ENCODE measurements around the gene SIRT6. TPM values are rescaled to one million over a fixed set of nuclear protein-coding genes. Genes with fewer than 3 reads are reported as not detected.
A peak's percentile ranks its signal among the peaks of the same experiment; 100 is the strongest.
"Not testable (repeated sequence)": the region's sequence is repeated elsewhere in the genome, so short reads cannot be mapped to it uniquely, and the experiment has no call there.

The SIRT6 gene
- total and polyA plus RNA-seq, 2 of the 4 experiments (the other 2 are of a cell fraction) = 3.9 to 25.3 TPM

DNA sequence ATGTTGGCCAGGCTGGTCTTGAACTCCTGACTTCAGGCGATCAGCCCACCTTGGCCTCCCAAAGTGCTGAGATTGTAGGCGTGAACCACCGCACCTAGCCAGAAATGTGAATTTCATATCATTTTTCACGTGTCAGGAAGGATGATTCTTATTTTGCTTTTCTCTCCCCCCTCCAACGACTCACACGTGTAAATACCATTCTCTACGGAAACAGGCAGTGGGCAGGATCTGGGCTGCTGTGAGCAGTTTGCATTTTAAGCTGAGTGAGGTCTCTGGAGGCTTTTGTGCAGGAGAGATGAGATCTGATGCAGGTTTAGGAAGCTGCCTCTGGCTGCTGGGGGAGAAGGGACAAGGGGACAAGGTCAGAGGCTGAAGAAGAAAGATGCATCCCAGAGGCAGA lies 12.0 kb upstream of the SIRT6 start:
- H3K14ac ChIP-seq (replicated peaks; ENCODE audit: low read depth, low read length) = no peak overlapping the region
- H3K18ac ChIP-seq (ENCODE audit: low read depth, low read length) = no peak overlapping the region
- H2BK5ac ChIP-seq (ENCODE audit: low read depth, low read length, poor library complexity, severe bottlenecking) = no peak overlapping the region
- H2BK20ac ChIP-seq (ENCODE audit: low read depth, low read length) = no peak overlapping the region
- H3K79me1 ChIP-seq (ENCODE audit: low read depth in 1 of 2, low read length in 2 of 2) = no peaks in the 10 kb centered on the region
- H4K20me1 ChIP-seq (ENCODE audit: insufficient read depth, low read length) = no peaks in the 10 kb centered on the region; the same call in 1 of the 2 replicates
- no peaks in the 10 kb centered on the region for H3K36me3 ChIP-seq (ENCODE audit: control insufficient read depth, insufficient read depth, low read length)
- no peaks in the 10 kb centered on the region for H3K9me3 ChIP-seq (ENCODE audit: control insufficient read depth, insufficient read depth, low read length)
- dilution Hi-C loops (cut with HindIII; ENCODE audit: low sequenced_read_pairs, unreplicated experiment) (no loop called here), in situ Hi-C loops (cut with MboI; ENCODE audit: low sequenced_read_pairs) (no loop called here), intact Hi-C loops (cut with micrococcal nuclease) (no loop called here)
- H3K27me3 ChIP-seq (ENCODE audit: control insufficient read depth, insufficient read depth, low read length) = peaks cover 38% of the 10 kb centered on the region
- H4K5ac ChIP-seq (ENCODE audit: low read depth, low read length) = no peak overlapping the region
- no peak overlapping the region for H2AFZ ChIP-seq (replicated peaks; ENCODE audit: low read length, poor library complexity)
- no peak overlapping the region for H4K91ac ChIP-seq (ENCODE audit: insufficient read depth, low read depth, low read length)
- POLR2A ChIA-PET (ENCODE audit: unreplicated experiment) = no interaction called here
- H2BK15ac ChIP-seq (ENCODE audit: low read depth, low read length) = no peak overlapping the region
- no peak overlapping the region for H3K4me2 ChIP-seq (ENCODE audit: low read depth, low read length)
- H3K4me3 ChIP-seq (ENCODE audit: insufficient read depth, low read depth, low read length) = no peak overlapping the region
- H3K4ac ChIP-seq (ENCODE audit: low read depth, low read length) = no peak overlapping the region
- no peak overlapping the region for H3K9ac ChIP-seq (ENCODE audit: low read depth, low read length)
- CTCF ChIA-PET = no interaction called here
- no peaks in the 10 kb centered on the region for H3K4me1 ChIP-seq (ENCODE audit: control insufficient read depth, insufficient read depth, low read length)
- H2AK5ac ChIP-seq (ENCODE audit: low read depth, low read length) = no peak overlapping the region
- TF ChIP-seq MAFK (IDR thresholded peaks at IDR 0.05; ENCODE audit: low read depth, low read length) (no peak), CEBPB (IDR thresholded peaks at IDR 0.05; ENCODE audit: low read depth, low read length) (no peak), CHD1 (IDR thresholded peaks at IDR 0.05; ENCODE audit: low read depth, low read length) (no peak)
- TF ChIP-seq, protein P1, sequence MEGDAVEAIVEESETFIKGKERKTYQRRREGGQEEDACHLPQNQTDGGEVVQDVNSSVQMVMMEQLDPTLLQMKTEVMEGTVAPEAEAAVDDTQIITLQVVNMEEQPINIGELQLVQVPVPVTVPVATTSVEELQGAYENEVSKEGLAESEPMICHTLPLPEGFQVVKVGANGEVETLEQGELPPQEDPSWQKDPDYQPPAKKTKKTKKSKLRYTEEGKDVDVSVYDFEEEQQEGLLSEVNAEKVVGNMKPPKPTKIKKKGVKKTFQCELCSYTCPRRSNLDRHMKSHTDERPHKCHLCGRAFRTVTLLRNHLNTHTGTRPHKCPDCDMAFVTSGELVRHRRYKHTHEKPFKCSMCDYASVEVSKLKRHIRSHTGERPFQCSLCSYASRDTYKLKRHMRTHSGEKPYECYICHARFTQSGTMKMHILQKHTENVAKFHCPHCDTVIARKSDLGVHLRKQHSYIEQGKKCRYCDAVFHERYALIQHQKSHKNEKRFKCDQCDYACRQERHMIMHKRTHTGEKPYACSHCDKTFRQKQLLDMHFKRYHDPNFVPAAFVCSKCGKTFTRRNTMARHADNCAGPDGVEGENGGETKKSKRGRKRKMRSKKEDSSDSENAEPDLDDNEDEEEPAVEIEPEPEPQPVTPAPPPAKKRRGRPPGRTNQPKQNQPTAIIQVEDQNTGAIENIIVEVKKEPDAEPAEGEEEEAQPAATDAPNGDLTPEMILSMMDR (conservative IDR thresholded peaks at IDR 0.05; ENCODE audit: low read depth, low read length) = no peak
- no peak for ATAC-seq (ENCODE audit: low read depth)
- no peaks in the 10 kb centered on the region for H3K9me1 ChIP-seq (ENCODE audit: insufficient read depth, low read length)
- H3K27ac ChIP-seq (ENCODE audit: insufficient read depth, low read length) = no peak overlapping the region
- H3K23ac ChIP-seq (ENCODE audit: low read depth, low read length) = no peak overlapping the region
- H3K56ac ChIP-seq (ENCODE audit: extremely low read depth, insufficient read depth, low read length) = no peak overlapping the region
- BruUV-seq (replicated peaks) = no TSS peak
- no peak overlapping the region for H4K8ac ChIP-seq (ENCODE audit: low read depth in 2 of 2, low read length in 2 of 2)
- peak overlapping the region; percentile 70 for H2AK9ac ChIP-seq (replicated peaks; ENCODE audit: low read depth, low read length, poor library complexity)
- DNase-seq = no peak
- no CpG with 5 or more reads among the region's 7 CpGs for WGBS, 2 experiments (ENCODE audit: extremely low coverage in 2 of 2, insufficient read length in 1 of 2)
- no peak overlapping the region for H2BK120ac ChIP-seq (ENCODE audit: low read depth, low read length)

DNA sequence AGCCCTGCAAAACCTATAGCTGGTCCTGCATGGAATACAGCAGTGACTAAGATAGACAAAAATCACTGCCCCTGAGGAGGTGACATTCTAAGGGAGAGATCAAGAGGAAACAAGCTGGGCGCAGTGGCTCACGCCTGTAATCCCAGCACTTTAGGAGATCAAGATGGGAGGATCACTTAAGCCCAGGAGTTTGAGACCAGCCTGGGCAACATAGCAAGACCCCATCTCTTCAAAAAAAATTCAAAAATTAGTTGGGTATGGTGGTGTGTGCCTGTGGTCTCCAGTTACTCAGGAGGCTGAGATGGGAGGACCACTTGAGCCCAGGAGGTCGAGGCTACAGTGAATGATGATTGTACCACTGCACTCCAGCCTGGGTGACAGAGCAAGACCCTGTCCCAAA lies 10.2 kb upstream of the SIRT6 start:
- in situ Hi-C loops (cut with MboI; ENCODE audit: low sequenced_read_pairs); H3K4me2 ChIP-seq (ENCODE audit: low read depth, low read length); H4K5ac ChIP-seq (ENCODE audit: low read depth, low read length); H2BK5ac ChIP-seq (ENCODE audit: low read depth, low read length, poor library complexity, severe bottlenecking); H3K9ac ChIP-seq (ENCODE audit: low read depth, low read length); H3K56ac ChIP-seq (ENCODE audit: extremely low read depth, insufficient read depth, low read length); H3K36me3 ChIP-seq (ENCODE audit: control insufficient read depth, insufficient read depth, low read length); H2BK15ac ChIP-seq (ENCODE audit: low read depth, low read length); CTCF ChIA-PET; H3K9me1 ChIP-seq (ENCODE audit: insufficient read depth, low read length); DNase-seq; H3K79me1 ChIP-seq (ENCODE audit: low read depth in 1 of 2, low read length in 2 of 2); POLR2A ChIA-PET (ENCODE audit: unreplicated experiment); H3K14ac ChIP-seq (replicated peaks; ENCODE audit: low read depth, low read length); H2AFZ ChIP-seq (replicated peaks; ENCODE audit: low read length, poor library complexity); H3K23ac ChIP-seq (ENCODE audit: low read depth, low read length); H2AK9ac ChIP-seq (replicated peaks; ENCODE audit: low read depth, low read length, poor library complexity); H3K4me3 ChIP-seq (ENCODE audit: insufficient read depth, low read depth, low read length); H3K27ac ChIP-seq (ENCODE audit: insufficient read depth, low read length); H4K20me1 ChIP-seq (ENCODE audit: insufficient read depth, low read length); H3K4me1 ChIP-seq (ENCODE audit: control insufficient read depth, insufficient read depth, low read length); H3K4ac ChIP-seq (ENCODE audit: low read depth, low read length); dilution Hi-C loops (cut with HindIII; ENCODE audit: low sequenced_read_pairs, unreplicated experiment); BruUV-seq (replicated peaks); H2BK20ac ChIP-seq (ENCODE audit: low read depth, low read length); ATAC-seq (ENCODE audit: low read depth); H4K91ac ChIP-seq (ENCODE audit: insufficient read depth, low read depth, low read length); H3K9me3 ChIP-seq (ENCODE audit: control insufficient read depth, insufficient read depth, low read length); H2AK5ac ChIP-seq (ENCODE audit: low read depth, low read length); H4K8ac ChIP-seq (ENCODE audit: low read depth in 2 of 2, low read length in 2 of 2); H2BK120ac ChIP-seq (ENCODE audit: low read depth, low read length); intact Hi-C loops (cut with micrococcal nuclease); H3K18ac ChIP-seq (ENCODE audit: low read depth, low read length): not testable (repeated sequence)
- WGBS, 2 experiments (ENCODE audit: extremely low coverage in 2 of 2, insufficient read length in 1 of 2) = no CpG with 5 or more reads among the region's 3 CpGs
- peaks cover 24% of the 10 kb centered on the region for H3K27me3 ChIP-seq (ENCODE audit: control insufficient read depth, insufficient read depth, low read length)
